Naive thymus-derived CD4-positive, alpha-beta T cell (primary cell): ENCODE data around the gene OOSP3. TPM values are rescaled to one million over a fixed set of nuclear protein-coding genes. Genes with fewer than 3 reads are reported as not detected.

Experiments used
- ATAC-seq: fragments of 150-1000 bp; cut with Tn5 transposase; 2 replicates; pipeline ENCODE4 v1.10.0; 2021; ENCODE audit warnings: mild to moderate bottlenecking, moderate library complexity
- CTCF ChIA-PET: fragments of 350-600 bp; sonication (Branson Sonifier 250); formaldehyde crosslinking; loops from one replicate; lab custom pipeline; 2021; ENCODE audit warnings: antibody characterized with exemption; lab: Charles Lee
- POLR2A ChIA-PET: fragments of 350-600 bp; sonication (Branson Sonifier 250); formaldehyde crosslinking; loops from one replicate; lab custom pipeline; 2021; ENCODE audit warnings: antibody characterized with exemption, inconsistent platforms; lab: Charles Lee
- DNase-seq, 9 donors: peaks; one replicate each; pipeline versions ENCODE4 v3.0.0 to v3.0.0-alpha.2; 2020 to 2022; ENCODE audit warnings: mixed read lengths in 1 of 9
- H3K27ac ChIP-seq: one replicate; pipeline ENCODE4 v1.7.0; 2013; ENCODE audit warnings: mild to moderate bottlenecking, low read depth, low read length, moderate library complexity
- H3K27me3 ChIP-seq, 2 donors: one replicate each; pipeline ENCODE4 v1.7.0; 2013; ENCODE audit warnings: low read length in 2 of 2, mild to moderate bottlenecking in 2 of 2, moderate library complexity in 2 of 2; ENCODE audit not compliant: control insufficient read depth in 2 of 2, insufficient read depth in 2 of 2
- H3K36me3 ChIP-seq, 3 experiments: 1 replicate in 2 of 3; 2 replicates in 1 of 3; pipeline ENCODE4 v1.7.0; 2013; ENCODE audit warnings: low read length in 3 of 3, mild to moderate bottlenecking in 3 of 3, moderate library complexity in 1 of 3; ENCODE audit not compliant: insufficient read depth in 3 of 3, control insufficient read depth in 2 of 3
- H3K4me1 ChIP-seq, 2 donors: one replicate each; pipeline ENCODE4 v1.7.0; 2013; ENCODE audit warnings: low read length in 2 of 2, mild to moderate bottlenecking in 2 of 2, moderate library complexity in 1 of 2; ENCODE audit not compliant: control insufficient read depth in 2 of 2, insufficient read depth in 2 of 2
- H3K4me3 ChIP-seq: 2 replicates; pipeline ENCODE4 v1.7.0; 2013; ENCODE audit warnings: mild to moderate bottlenecking, low read length
- H3K9me3 ChIP-seq, 3 experiments: 1 replicate in 2 of 3; 2 replicates in 1 of 3; pipeline ENCODE4 v1.7.0; 2013; ENCODE audit warnings: low read length in 3 of 3; ENCODE audit not compliant: control insufficient read depth in 2 of 3
- H3K27ac Mint-ChIP-seq, 9 donors: one replicate each; pipeline ENCODE4 v1.8.0; 2020 to 2022; ENCODE audit warnings: mixed read lengths in 9 of 9, mild to moderate bottlenecking in 8 of 9, moderate library complexity in 5 of 9, inconsistent platforms in 2 of 9
- H3K27me3 Mint-ChIP-seq, 5 donors: one replicate each; pipeline ENCODE4 v1.8.0; 2021 to 2022; ENCODE audit warnings: mixed read lengths in 5 of 5, mild to moderate bottlenecking in 1 of 5
- H3K36me3 Mint-ChIP-seq, 5 donors: one replicate each; pipeline ENCODE4 v1.8.0; 2020 to 2022; ENCODE audit warnings: mixed read lengths in 5 of 5, mild to moderate bottlenecking in 3 of 5, inconsistent platforms in 1 of 5
- H3K4me1 Mint-ChIP-seq, 7 donors: one replicate each; pipeline ENCODE4 v1.8.0; 2020 to 2022; ENCODE audit warnings: mixed read lengths in 7 of 7, mild to moderate bottlenecking in 3 of 7, inconsistent platforms in 1 of 7
- H3K4me3 Mint-ChIP-seq, 10 donors: one replicate each; pipeline ENCODE4 v1.8.0; 2020 to 2022; ENCODE audit warnings: mild to moderate bottlenecking in 10 of 10, mixed read lengths in 10 of 10, moderate library complexity in 6 of 10, inconsistent platforms in 2 of 10
- H3K9me3 Mint-ChIP-seq, 11 donors: one replicate each; pipeline ENCODE4 v1.8.0; 2020 to 2022; ENCODE audit warnings: mixed read lengths in 11 of 11, mild to moderate bottlenecking in 4 of 11, inconsistent platforms in 1 of 11, moderate library complexity in 1 of 11
- intact Hi-C, 2 donors: fragments of 100-400 bp; cut with micrococcal nuclease; formaldehyde crosslinking; loops; one replicate each; pipeline ENCODE4 v1.15.1; 2023
- polyA plus RNA-seq, 2 donors: library from polyadenylated mRNA; unstranded; fragments of 300-500 nt; fragmentation: Illumina TruSeq; gene quantifications; one replicate each; pipeline ENCODE4 v1.2.3, GENCODE V29; 2021
- total RNA-seq, 6 experiments: library from RNA in 5 of 6; stranded (reverse) in 5 of 6; gene quantifications; 1 replicate in 5 of 6; 2 replicates in 1 of 6; pipeline ENCODE4 v1.2.3 and lab custom pipeline; 2021 to 2026

The OOSP3 gene
- total and polyA plus RNA-seq, 7 experiments from 2014 or later, result not detected

GRCh38 chr11:59867946-59868345 lies 10.6 kb upstream of the OOSP3 start:
- intact Hi-C loops, result no loop called here
- Mint-ChIP-seq H3K4me3 (no peak overlapping the region), H3K27me3 (peaks cover 13 to 27% (median 26%) of the 10 kb centered on the region in 5 donors), H3K27ac (no peak overlapping the region), H3K36me3 (no peaks in the 10 kb centered on the region), H3K4me1 (peaks cover 0 to 3% (median 0%) of the 10 kb centered on the region in 7 donors), H3K9me3 (peaks cover 0 to 24% (median 4%) of the 10 kb centered on the region in 11 donors)
- POLR2A ChIA-PET, result no interaction called here
- Histone ChIP-seq H3K9me3 (no peaks in the 10 kb centered on the region), H3K27ac (no peak overlapping the region), H3K4me3 (no peak overlapping the region), H3K27me3 (no peaks in the 10 kb centered on the region), H3K4me1 (no peaks in the 10 kb centered on the region), H3K36me3 (no peaks in the 10 kb centered on the region)
- CTCF ChIA-PET, result no interaction called here
- ATAC-seq (no peak), DNase-seq (no peak)

GRCh38 chr11:59872076-59872475 lies 6.5 kb upstream of the OOSP3 start:
- no peak for ATAC-seq
- CTCF ChIA-PET, result no interaction called here

GRCh38 chr11:59875856-59876519 lies 2.6 kb upstream of the OOSP3 start:
- Mint-ChIP-seq H3K36me3 (no peaks in the 10 kb centered on the region), H3K4me3 (no peak overlapping the region), H3K27me3 (peaks cover 3 to 29% (median 21%) of the 10 kb centered on the region in 5 donors), H3K27ac (no peak overlapping the region), H3K9me3 (peaks cover 0 to 13% (median under 1%) of the 10 kb centered on the region in 11 donors), H3K4me1 (no peaks in the 10 kb centered on the region)
- intact Hi-C loops, result no loop called here
- H3K36me3 ChIP-seq, result no peaks in the 10 kb centered on the region
- no peaks in the 10 kb centered on the region for H3K9me3 ChIP-seq
- no peak overlapping the region for H3K27ac ChIP-seq
- no peaks in the 10 kb centered on the region for H3K4me1 ChIP-seq
- DNase-seq, result no peak
- CTCF ChIA-PET, result no interaction called here
- no peaks in the 10 kb centered on the region for H3K27me3 ChIP-seq
- H3K4me3 ChIP-seq, result no peak overlapping the region
- POLR2A ChIA-PET, result no interaction called here
- ATAC-seq, result no peak

More at GRCh38 chr11:59872076-59872475, 6.5 kb upstream of the OOSP3 start:
- POLR2A ChIA-PET, result no interaction called here
- Histone ChIP-seq H3K9me3 (no peaks in the 10 kb centered on the region), H3K36me3 (no peaks in the 10 kb centered on the region), H3K27me3 (no peaks in the 10 kb centered on the region), H3K4me3 (no peak overlapping the region), H3K4me1 (no peaks in the 10 kb centered on the region), H3K27ac (no peak overlapping the region)
- H3K36me3 Mint-ChIP-seq, result no peaks in the 10 kb centered on the region
- DNase-seq, result no peak
- no peaks in the 10 kb centered on the region for H3K4me1 Mint-ChIP-seq
- H3K27me3 Mint-ChIP-seq, result peaks cover 14 to 29% (median 16%) of the 10 kb centered on the region in 5 donors
- no peak overlapping the region for H3K27ac Mint-ChIP-seq
- peaks cover 0 to 23% (median 4%) of the 10 kb centered on the region in 11 donors for H3K9me3 Mint-ChIP-seq
- H3K4me3 Mint-ChIP-seq, result no peak overlapping the region
- intact Hi-C loops, result no loop called here

- peaks cover 3 to 21% (median 18%) of the 10 kb centered on the region in 5 donors for H3K27me3 Mint-ChIP-seq
- no peaks in the 10 kb centered on the region for H3K36me3 Mint-ChIP-seq
- CTCF ChIA-PET, result no interaction called here
Observed at GRCh38 chr11:59877325-59877724, 1.3 kb upstream of the OOSP3 start.

GRCh38 chr11:59877784-59878183 lies 798 bp upstream of the OOSP3 start:
- intact Hi-C loops, result no loop called here
- no peak overlapping the region for H3K4me3 Mint-ChIP-seq
- no peaks in the 10 kb centered on the region for H3K27me3 ChIP-seq
- POLR2A ChIA-PET, result no interaction called here
- no peaks in the 10 kb centered on the region for H3K9me3 ChIP-seq
- peaks cover 3 to 21% (median 18%) of the 10 kb centered on the region in 5 donors for H3K27me3 Mint-ChIP-seq
- H3K4me1 ChIP-seq, result no peaks in the 10 kb centered on the region
- CTCF ChIA-PET, result no interaction called here
- no peaks in the 10 kb centered on the region for H3K36me3 ChIP-seq
- H3K9me3 Mint-ChIP-seq, result no peaks in the 10 kb centered on the region
- no peak overlapping the region for H3K27ac Mint-ChIP-seq
- no peak for DNase-seq
- ATAC-seq, result no peak
- H3K4me1 Mint-ChIP-seq, result no peaks in the 10 kb centered on the region
- no peaks in the 10 kb centered on the region for H3K36me3 Mint-ChIP-seq
- no peak overlapping the region for H3K27ac ChIP-seq
- no peak overlapping the region for H3K4me3 ChIP-seq

More at GRCh38 chr11:59877325-59877724, 1.3 kb upstream of the OOSP3 start:
- Histone ChIP-seq H3K27ac (no peak overlapping the region), H3K9me3 (no peaks in the 10 kb centered on the region), H3K4me3 (no peak overlapping the region), H3K4me1 (no peaks in the 10 kb centered on the region), H3K36me3 (no peaks in the 10 kb centered on the region), H3K27me3 (no peaks in the 10 kb centered on the region)
- POLR2A ChIA-PET, result no interaction called here
- ATAC-seq (no peak), DNase-seq (no peak)
- no peaks in the 10 kb centered on the region for H3K4me1 Mint-ChIP-seq
- intact Hi-C loops, result no loop called here
- no peaks in the 10 kb centered on the region for H3K9me3 Mint-ChIP-seq
- no peak overlapping the region for H3K27ac Mint-ChIP-seq
- H3K4me3 Mint-ChIP-seq, result no peak overlapping the region

GRCh38 chr11:59879567-59879966 lies 985 bp downstream of the OOSP3 start:
- CTCF ChIA-PET, result no interaction called here
- H3K27ac Mint-ChIP-seq, result no peak overlapping the region
- no peaks in the 10 kb centered on the region for H3K9me3 ChIP-seq
- DNase-seq, result no peak
- H3K4me3 ChIP-seq, result no peak overlapping the region
- no peak for ATAC-seq
- no peaks in the 10 kb centered on the region for H3K36me3 ChIP-seq
- no peaks in the 10 kb centered on the region for H3K4me1 Mint-ChIP-seq
- H3K4me1 ChIP-seq, result no peaks in the 10 kb centered on the region
- POLR2A ChIA-PET, result no interaction called here
- peaks cover 3 to 21% (median 18%) of the 10 kb centered on the region in 5 donors for H3K27me3 Mint-ChIP-seq
- H3K9me3 Mint-ChIP-seq, result no peaks in the 10 kb centered on the region
- no peak overlapping the region for H3K4me3 Mint-ChIP-seq
- no peak overlapping the region for H3K27ac ChIP-seq
- intact Hi-C loops, result no loop called here
- no peaks in the 10 kb centered on the region for H3K36me3 Mint-ChIP-seq
- no peaks in the 10 kb centered on the region for H3K27me3 ChIP-seq

GRCh38 chr11:59883597-59883996 lies 5.0 kb downstream of the OOSP3 start:
- intact Hi-C loops, result no loop called here
- H3K4me3 Mint-ChIP-seq, result no peak overlapping the region
- H3K27me3 Mint-ChIP-seq, result peaks cover 0 to 17% (median 8%) of the 10 kb centered on the region in 5 donors
- H3K4me3 ChIP-seq, result no peak overlapping the region
- no peak overlapping the region for H3K27ac ChIP-seq
- H3K27ac Mint-ChIP-seq, result no peak overlapping the region
- DNase-seq (no peak), ATAC-seq (no peak)
- CTCF ChIA-PET, result no interaction called here
- H3K4me1 Mint-ChIP-seq, result no peaks in the 10 kb centered on the region
- POLR2A ChIA-PET, result no interaction called here
- H3K9me3 Mint-ChIP-seq, result peaks cover 0 to 32% (median 12%) of the 10 kb centered on the region in 11 donors
- H3K4me1 ChIP-seq, result no peaks in the 10 kb centered on the region
- no peaks in the 10 kb centered on the region for H3K9me3 ChIP-seq
- H3K36me3 ChIP-seq, result no peaks in the 10 kb centered on the region
- H3K27me3 ChIP-seq, result no peaks in the 10 kb centered on the region
- H3K36me3 Mint-ChIP-seq, result peaks cover 0 to under 1% (median 0%) of the 10 kb centered on the region in 5 donors
